H9 (cell line): Measurements from ENCODE around the gene CD1B. TPM values are rescaled to one million over a fixed set of nuclear protein-coding genes. Genes with fewer than 3 reads are reported as not detected.

ENCODE experiments used
- DNase-seq: peaks from one replicate; pipeline ENCODE4 v3.0.0-alpha.2; 2017
- H2AFZ ChIP-seq: one replicate; pipeline ENCODE4 v1.6.1; 2013; ENCODE audit warnings: mild to moderate bottlenecking, low read length, control low read depth, moderate library complexity
- H2AK5ac ChIP-seq: 2 replicates; pipeline ENCODE4 v1.6.1; 2013; ENCODE audit warnings: low read length, control low read depth, mixed read lengths; ENCODE audit not compliant: insufficient read length
- H2BK120ac ChIP-seq: one replicate; pipeline ENCODE4 v1.6.1; 2013; ENCODE audit warnings: low read depth, mild to moderate bottlenecking, low read length, control low read depth, inconsistent platforms; ENCODE audit not compliant: poor library complexity, severe bottlenecking
- H2BK12ac ChIP-seq: 2 replicates; pipeline ENCODE4 v1.6.1; 2013; ENCODE audit warnings: low read length, control low read depth, mixed read lengths, low read depth; ENCODE audit not compliant: insufficient read length
- H2BK15ac ChIP-seq: 2 replicates; pipeline ENCODE4 v1.6.1; 2013; ENCODE audit warnings: low read depth, low read length, control low read depth
- H2BK20ac ChIP-seq: one replicate; pipeline ENCODE4 v1.6.1; 2013; ENCODE audit warnings: low read depth, mild to moderate bottlenecking, low read length, control low read depth, inconsistent platforms; ENCODE audit not compliant: poor library complexity, severe bottlenecking
- H2BK5ac ChIP-seq: 2 replicates; pipeline ENCODE4 v1.6.1; 2013; ENCODE audit warnings: low read length, control low read depth, mixed read lengths; ENCODE audit not compliant: insufficient read length
- H3K14ac ChIP-seq: 2 replicates; pipeline ENCODE4 v1.6.1; 2013; ENCODE audit warnings: low read length, control low read depth; ENCODE audit not compliant: insufficient read depth
- H3K18ac ChIP-seq: 2 replicates; pipeline ENCODE4 v1.6.1; 2013; ENCODE audit warnings: low read depth, mild to moderate bottlenecking, mixed read lengths, low read length, control low read depth; ENCODE audit not compliant: insufficient read length
- H3K23ac ChIP-seq: 2 replicates; pipeline ENCODE4 v1.6.1; 2013; ENCODE audit warnings: low read length, control low read depth, mixed read lengths, low read depth; ENCODE audit not compliant: insufficient read length
- H3K23me2 ChIP-seq: 2 replicates; pipeline ENCODE4 v1.6.1; 2013; ENCODE audit warnings: low read depth, mild to moderate bottlenecking, mixed read lengths, low read length, control low read depth; ENCODE audit not compliant: insufficient read length, poor library complexity, severe bottlenecking
- H3K27ac ChIP-seq: 2 replicates; pipeline ENCODE4 v1.5.1; 2013; ENCODE audit warnings: low read length, control low read depth, mixed read lengths, low read depth; ENCODE audit not compliant: insufficient read length
- H3K27me3 ChIP-seq: 2 replicates; pipeline ENCODE4 v1.6.1; 2013; ENCODE audit warnings: low read length, control low read depth, inconsistent platforms; ENCODE audit not compliant: insufficient read depth
- H3K4ac ChIP-seq: 2 replicates; pipeline ENCODE4 v1.6.1; 2013; ENCODE audit warnings: low read depth, mild to moderate bottlenecking, control low read depth, inconsistent platforms, low read length, moderate library complexity
- H3K4me1 ChIP-seq: 2 replicates; pipeline ENCODE4 v1.6.1; 2013; ENCODE audit warnings: low read length, control low read depth, inconsistent platforms; ENCODE audit not compliant: insufficient read depth
- H3K4me2 ChIP-seq: 2 replicates; pipeline ENCODE4 v1.6.1; 2013; ENCODE audit warnings: low read length, control low read depth, mixed read lengths; ENCODE audit not compliant: insufficient read length, insufficient read depth
- H3K56ac ChIP-seq: 2 replicates; pipeline ENCODE4 v1.6.1; 2013; ENCODE audit warnings: low read depth, mild to moderate bottlenecking, mixed read lengths, low read length, control low read depth; ENCODE audit not compliant: insufficient read length
- H3K79me1 ChIP-seq: 2 replicates; pipeline ENCODE4 v1.6.1; 2013; ENCODE audit warnings: low read depth, mild to moderate bottlenecking, moderate library complexity, low read length, control low read depth, inconsistent platforms; ENCODE audit not compliant: insufficient read depth, poor library complexity, severe bottlenecking
- H3K79me2 ChIP-seq: 2 replicates; pipeline ENCODE4 v1.6.1; 2013; ENCODE audit warnings: low read length, control low read depth, inconsistent platforms; ENCODE audit not compliant: insufficient read depth
- H3K9ac ChIP-seq: 2 replicates; pipeline ENCODE4 v1.6.1; 2013; ENCODE audit warnings: low read length, control low read depth, mixed read lengths; ENCODE audit not compliant: insufficient read length; ENCODE audit errors: extremely low read depth
- H3K9me3 ChIP-seq: one replicate; pipeline ENCODE4 v1.6.1; 2013; ENCODE audit warnings: low read depth, low read length, inconsistent platforms; ENCODE audit not compliant: control insufficient read depth
- H3T11ph ChIP-seq: one replicate; pipeline ENCODE4 v1.6.1; 2013; ENCODE audit warnings: mild to moderate bottlenecking, low read length, control low read depth, inconsistent platforms
- H4K20me1 ChIP-seq: one replicate; pipeline ENCODE4 v1.6.1; 2013; ENCODE audit not compliant: control insufficient read depth, insufficient read length, insufficient read depth
- H4K5ac ChIP-seq: 2 replicates; pipeline ENCODE4 v1.6.1; 2013; ENCODE audit warnings: low read depth, mild to moderate bottlenecking, mixed read lengths, low read length, control low read depth; ENCODE audit not compliant: insufficient read length
- H4K8ac ChIP-seq: replicated peaks from 2 replicates; pipeline ENCODE4 v1.6.1; 2013; ENCODE audit warnings: low read length, control low read depth, mixed read lengths, low read depth; ENCODE audit not compliant: insufficient read length
- H4K91ac ChIP-seq: 2 replicates; pipeline ENCODE4 v1.6.1; 2013; ENCODE audit warnings: low read depth, mild to moderate bottlenecking, moderate library complexity, mixed read lengths, low read length, control low read depth; ENCODE audit not compliant: insufficient read length
- H3K27ac Mint-ChIP-seq, 3 experiments: 2 replicates in 2 of 3; 3 replicates in 1 of 3; pipeline ENCODE4 v1.8.0; 2020 to 2021; ENCODE audit warnings: mixed read lengths in 3 of 3, mild to moderate bottlenecking in 1 of 3, moderate library complexity in 1 of 3
- H3K27me3 Mint-ChIP-seq: 2 replicates; pipeline ENCODE4 v1.8.0; 2021; ENCODE audit warnings: low read depth, mild to moderate bottlenecking, moderate library complexity, mixed read lengths
- H3K36me3 Mint-ChIP-seq, 3 experiments: 2 replicates in 2 of 3; 3 replicates in 1 of 3; pipeline ENCODE4 v1.8.0; 2020 to 2021; ENCODE audit warnings: low read depth in 3 of 3, mixed read lengths in 3 of 3; ENCODE audit not compliant: insufficient read depth in 1 of 3
- H3K4me1 Mint-ChIP-seq, 2 experiments: 2 replicates each; pipeline ENCODE4 v1.8.0; 2020; ENCODE audit warnings: mixed read lengths in 2 of 2
- H3K4me3 Mint-ChIP-seq, 2 experiments: 2 replicates in 1 of 2; 3 replicates in 1 of 2; pipeline ENCODE4 v1.8.0; 2020 to 2021; ENCODE audit warnings: mild to moderate bottlenecking in 2 of 2, mixed read lengths in 2 of 2, moderate library complexity in 1 of 2
- H3K9me3 Mint-ChIP-seq, 2 experiments: 2 replicates in 1 of 2; 3 replicates in 1 of 2; pipeline ENCODE4 v1.8.0; 2020; ENCODE audit warnings: mild to moderate bottlenecking in 2 of 2, mixed read lengths in 2 of 2, moderate library complexity in 1 of 2
- CTCF ChIP-seq: fragments of 200-600 bp; sonication (generic); conservative IDR thresholded peaks from 3 replicates; pipeline ENCODE4 v1.8.0; 2021; ENCODE audit warnings: antibody characterized with exemption, mild to moderate bottlenecking
- WGBS: extraction: QIAGEN DNeasy Blood & Tissue Kit; methylation state at CpG from one replicate; pipeline ENCODE4 v1.1.7; 2013; ENCODE audit warnings: missing lambda C conversion rate, low lambda C conversion rate, mixed read lengths; ENCODE audit not compliant: insufficient read length; ENCODE audit errors: extremely low coverage; 5-methylcytosine and 5-hydroxymethylcytosine counted together
- total RNA-seq: library from RNA; stranded (reverse); gene quantifications from 2 replicates; pipeline ENCODE4 v1.2.1, GENCODE V29; 2021

Gene CD1B
- total RNA-seq, 1 experiment from 2014 or later: not detected

GRCh38 chr1:158333405-158334155 lies 2.2 kb upstream of the CD1B start:
- no peaks in the 10 kb centered on the region for H3K79me2 ChIP-seq
- H3K4me3 Mint-ChIP-seq: no peak overlapping the region
- H3K4me1 Mint-ChIP-seq: no peaks in the 10 kb centered on the region
- H4K8ac ChIP-seq: no peak overlapping the region
- no peak overlapping the region for H2AK5ac ChIP-seq
- no peak overlapping the region for H3K4me2 ChIP-seq
- no CpG with 5 or more reads among the region's 8 CpGs for WGBS
- no peak overlapping the region for H3K23ac ChIP-seq
- no peak for DNase-seq
- H2AFZ ChIP-seq: no peak overlapping the region
- H4K20me1 ChIP-seq: no peaks in the 10 kb centered on the region
- no peaks in the 10 kb centered on the region; the same call in none of the 2 replicates for H3K27me3 Mint-ChIP-seq
- H4K5ac ChIP-seq: no peak overlapping the region
- no peak for TF ChIP-seq CTCF
- no peaks in the 10 kb centered on the region for H3K36me3 Mint-ChIP-seq
- no peak overlapping the region for H2BK15ac ChIP-seq
- no peaks in the 10 kb centered on the region for H3K23me2 ChIP-seq
- H4K91ac ChIP-seq: no peak overlapping the region
- no peak overlapping the region for H3K27ac ChIP-seq
- H3K9ac ChIP-seq: no peak overlapping the region
- H2BK20ac ChIP-seq: no peak overlapping the region
- no peaks in the 10 kb centered on the region for H3K4me1 ChIP-seq
- no peaks in the 10 kb centered on the region for H3K27me3 ChIP-seq
- H3K14ac ChIP-seq: no peak overlapping the region
- no peak overlapping the region for H3K27ac Mint-ChIP-seq
- no peak overlapping the region for H3T11ph ChIP-seq
- no peak overlapping the region for H3K56ac ChIP-seq
- H3K4ac ChIP-seq: no peak overlapping the region
- no peak overlapping the region for H3K18ac ChIP-seq
- H3K9me3 ChIP-seq: no peaks in the 10 kb centered on the region
- no peak overlapping the region for H2BK12ac ChIP-seq
- H2BK5ac ChIP-seq: no peak overlapping the region
- H3K79me1 ChIP-seq: no peaks in the 10 kb centered on the region
- H3K9me3 Mint-ChIP-seq: peaks cover 0 to 2% of the 10 kb centered on the region in 2 experiments; a peak in 1 of 5 replicates
- H2BK120ac ChIP-seq: no peak overlapping the region
